Immature natural killer cell (primary cell): ENCODE measurements around the gene OS9. TPM values are rescaled to one million over a fixed set of nuclear protein-coding genes. Genes with fewer than 3 reads are reported as not detected.
A peak's percentile ranks its signal among the peaks of the same experiment; 100 is the strongest.

Source experiments
- DNase-seq, 3 donors: peaks; one replicate each; pipeline ENCODE4 v3.0.0; 2022; ENCODE audit warnings: mixed read lengths in 1 of 3
- H3K27ac Mint-ChIP-seq, 6 donors: one replicate each; pipeline ENCODE4 v1.8.0; 2020; ENCODE audit warnings: mixed read lengths in 6 of 6, mild to moderate bottlenecking in 5 of 6, inconsistent platforms in 4 of 6, moderate library complexity in 3 of 6
- H3K27me3 Mint-ChIP-seq, 3 donors: one replicate each; pipeline ENCODE4 v1.8.0; 2020 to 2021; ENCODE audit warnings: low read depth in 3 of 3, mild to moderate bottlenecking in 3 of 3, mixed read lengths in 3 of 3, moderate library complexity in 3 of 3, inconsistent platforms in 1 of 3
- H3K36me3 Mint-ChIP-seq, 3 donors: one replicate each; pipeline ENCODE4 v1.8.0; 2020; ENCODE audit warnings: mixed read lengths in 3 of 3, inconsistent platforms in 2 of 3, mild to moderate bottlenecking in 2 of 3
- H3K4me1 Mint-ChIP-seq, 2 donors: one replicate each; pipeline ENCODE4 v1.8.0; 2020; ENCODE audit warnings: inconsistent platforms in 2 of 2, mild to moderate bottlenecking in 2 of 2, mixed read lengths in 2 of 2, moderate library complexity in 1 of 2
- H3K4me3 Mint-ChIP-seq, 5 donors: one replicate each; pipeline ENCODE4 v1.8.0; 2020; ENCODE audit warnings: mild to moderate bottlenecking in 5 of 5, mixed read lengths in 5 of 5, inconsistent platforms in 3 of 5, moderate library complexity in 3 of 5
- H3K9me3 Mint-ChIP-seq, 6 donors: one replicate each; pipeline ENCODE4 v1.8.0; 2020; ENCODE audit warnings: mild to moderate bottlenecking in 6 of 6, mixed read lengths in 6 of 6, inconsistent platforms in 4 of 6, moderate library complexity in 3 of 6
- polyA plus RNA-seq, 3 donors: library from polyadenylated mRNA; unstranded; fragments of 300-500 nt; fragmentation: Illumina TruSeq; gene quantifications; one replicate each; pipeline ENCODE4 v1.2.3, GENCODE V29; 2021

Gene OS9
- polyA plus RNA-seq, 3 donors from 2014 or later, result 54.2 to 111 (median 59.5) TPM

DNA sequence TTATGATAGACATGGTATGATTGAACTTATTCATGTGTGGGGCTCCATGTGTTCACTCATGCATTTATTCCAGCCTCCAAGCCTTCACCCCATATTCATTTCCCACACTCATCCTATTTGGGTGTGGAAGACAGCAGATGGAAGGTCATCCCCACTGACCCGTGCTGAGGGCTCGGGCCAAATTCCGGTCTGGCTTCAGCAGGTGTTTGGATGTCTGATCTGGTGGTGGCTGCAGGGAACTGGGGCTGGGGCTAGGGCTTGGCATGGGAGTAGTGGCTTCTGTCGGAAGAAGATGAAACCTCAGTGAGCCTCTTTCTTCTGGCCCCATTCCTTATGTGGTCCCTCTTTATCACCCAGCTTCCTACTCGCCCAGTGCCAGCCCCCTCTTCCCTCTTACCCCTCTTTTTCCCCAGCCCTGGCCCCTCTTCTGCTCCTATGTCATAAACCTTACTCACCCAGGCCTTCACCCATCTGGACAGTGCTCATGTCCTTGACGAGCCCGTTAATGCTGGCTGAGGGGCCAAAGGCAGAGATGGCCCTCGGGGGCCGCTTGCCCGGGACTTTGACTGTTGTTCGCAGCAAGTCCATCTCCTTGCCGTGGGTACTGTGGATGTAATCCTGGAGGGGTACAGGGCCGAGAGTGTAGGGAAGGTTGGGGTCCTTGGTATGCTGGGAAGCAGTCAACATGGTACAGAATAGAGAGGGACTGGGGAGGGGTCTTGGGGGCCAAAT, 36.6 kb downstream of the OS9 start:
- Mint-ChIP-seq H3K27me3 (peaks cover 0 to 3% (median 0%) of the 10 kb centered on the region in 3 donors), H3K4me1 (peaks cover 6 to 10% of the 10 kb centered on the region in 2 donors), H3K27ac (peak overlapping the region in 1 of 6 donors; percentile 37), H3K4me3 (no peak overlapping the region), H3K36me3 (peaks cover 19 to 61% (median 32%) of the 10 kb centered on the region in 3 donors), H3K9me3 (no peaks in the 10 kb centered on the region)
- DNase-seq, result no peak

DNA sequence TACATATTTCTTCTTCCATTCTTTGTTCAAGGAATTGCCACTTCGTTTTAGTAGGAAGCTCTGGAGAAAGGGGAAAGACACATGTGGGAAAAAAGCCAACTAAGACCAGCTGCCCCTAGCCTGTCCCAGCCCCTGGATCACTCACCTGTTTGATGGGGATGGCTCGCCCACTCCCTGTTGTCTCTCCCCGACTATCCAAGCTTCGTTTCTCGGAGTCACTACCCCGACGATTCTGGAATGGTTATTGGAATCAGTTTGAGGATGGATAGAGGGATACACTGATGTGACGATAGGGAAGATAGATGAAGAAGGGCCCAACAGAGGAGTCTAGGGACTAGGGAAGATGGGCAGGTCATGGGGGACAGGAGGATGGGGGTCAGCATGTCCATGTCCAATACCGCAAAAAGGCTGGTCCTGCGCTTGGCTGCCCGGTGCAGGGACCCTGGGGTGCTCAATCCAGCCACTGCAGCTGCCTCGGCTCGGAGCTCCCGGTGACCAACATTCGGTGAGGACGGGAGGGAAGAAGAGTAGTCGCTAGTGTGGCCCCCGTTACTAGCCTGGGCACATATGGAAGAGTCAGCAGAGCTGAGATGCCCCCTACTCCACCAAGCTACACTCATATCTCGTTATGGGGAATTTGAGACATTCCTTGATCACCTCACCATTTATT, 37.6 kb downstream of the OS9 start:
- peak overlapping the region in 2 of 6 donors; percentile 2 to 42 for H3K27ac Mint-ChIP-seq
- H3K9me3 Mint-ChIP-seq, result no peaks in the 10 kb centered on the region
- peaks cover 0 to 2% (median 0%) of the 10 kb centered on the region in 3 donors for H3K27me3 Mint-ChIP-seq
- peaks cover 8 to 14% of the 10 kb centered on the region in 2 donors for H3K4me1 Mint-ChIP-seq
- H3K4me3 Mint-ChIP-seq, result no peak overlapping the region
- peaks cover 19 to 57% (median 32%) of the 10 kb centered on the region in 3 donors for H3K36me3 Mint-ChIP-seq
- DNase-seq, result no peak

DNA sequence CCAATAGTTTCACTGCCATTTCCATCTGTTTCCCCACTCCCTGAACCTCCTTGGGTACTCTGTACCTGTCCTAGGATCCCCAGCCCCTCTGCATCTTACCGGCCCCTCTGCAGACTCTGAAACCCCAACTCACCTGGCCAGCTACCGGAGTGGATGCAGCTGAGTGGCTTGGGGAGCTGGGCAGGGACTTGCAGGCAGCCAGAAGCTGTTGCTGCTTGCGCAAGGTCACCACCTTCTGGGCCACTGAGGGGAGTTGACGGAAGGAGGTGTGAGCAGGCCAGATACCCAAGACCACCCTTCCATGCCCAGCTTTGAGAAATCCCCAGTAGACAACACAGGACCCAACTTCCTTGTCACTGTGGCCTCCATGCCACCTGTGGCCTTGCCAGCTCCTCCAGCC, 38.3 kb downstream of the OS9 start:
- Mint-ChIP-seq H3K4me3 (no peak overlapping the region), H3K9me3 (no peaks in the 10 kb centered on the region), H3K36me3 (peaks cover 19 to 57% (median 32%) of the 10 kb centered on the region in 3 donors), H3K4me1 (peaks cover 12 to 18% of the 10 kb centered on the region in 2 donors), H3K27ac (peak overlapping the region in 4 of 6 donors; percentile 35 to 66 (median 40)), H3K27me3 (peaks cover 0 to 5% (median 0%) of the 10 kb centered on the region in 3 donors)
- DNase-seq, result no peak

DNA sequence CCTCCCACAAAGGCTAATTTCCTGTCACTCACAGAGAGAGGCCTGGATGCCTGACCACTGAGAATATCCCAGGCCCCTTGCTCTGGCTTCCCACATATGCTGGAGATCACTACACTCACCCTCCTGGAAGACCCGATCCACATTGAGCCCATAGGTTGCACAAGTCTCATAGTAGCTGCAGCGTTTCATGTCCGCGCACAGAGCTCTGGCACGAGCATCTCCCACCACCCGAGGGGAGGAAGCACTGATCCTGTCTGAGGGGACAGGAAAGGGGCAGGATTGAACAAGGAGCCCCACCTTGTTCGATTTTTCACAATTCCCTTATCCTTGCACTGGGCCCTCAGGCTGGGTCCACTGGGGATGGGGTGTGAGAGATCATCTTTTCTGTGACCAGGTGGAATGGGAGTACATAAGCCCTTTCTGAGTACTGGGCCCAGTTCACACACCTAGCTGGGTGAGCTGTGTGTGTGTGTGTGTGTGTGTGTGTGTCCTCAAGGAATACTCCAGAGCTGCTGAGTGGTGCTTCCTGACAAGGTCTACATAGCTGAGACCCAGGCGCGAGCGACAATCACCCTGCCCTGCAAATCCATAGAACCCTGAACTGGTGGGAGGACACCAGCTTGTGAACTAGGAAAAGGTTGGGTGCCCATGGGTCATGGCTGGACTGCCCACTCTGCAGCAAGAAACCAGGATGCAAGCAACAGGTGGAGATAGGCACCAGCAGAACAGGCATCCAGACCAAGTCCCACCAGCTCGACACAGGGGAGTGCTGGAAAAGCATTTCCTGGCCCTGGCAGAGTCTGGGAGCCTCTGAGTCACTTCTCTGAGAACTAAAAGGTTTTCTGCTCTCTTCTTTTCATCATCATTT, 39.0 kb downstream of the OS9 start:
- Mint-ChIP-seq H3K27ac (peak overlapping the region in 3 of 6 donors; percentile 17 to 64 (median 53)), H3K36me3 (peaks cover 15 to 54% (median 32%) of the 10 kb centered on the region in 3 donors), H3K27me3 (peaks cover 0 to 5% (median 0%) of the 10 kb centered on the region in 3 donors), H3K9me3 (no peaks in the 10 kb centered on the region), H3K4me3 (no peak overlapping the region), H3K4me1 (peaks cover 12 to 18% of the 10 kb centered on the region in 2 donors)
- DNase-seq, result no peak

DNA sequence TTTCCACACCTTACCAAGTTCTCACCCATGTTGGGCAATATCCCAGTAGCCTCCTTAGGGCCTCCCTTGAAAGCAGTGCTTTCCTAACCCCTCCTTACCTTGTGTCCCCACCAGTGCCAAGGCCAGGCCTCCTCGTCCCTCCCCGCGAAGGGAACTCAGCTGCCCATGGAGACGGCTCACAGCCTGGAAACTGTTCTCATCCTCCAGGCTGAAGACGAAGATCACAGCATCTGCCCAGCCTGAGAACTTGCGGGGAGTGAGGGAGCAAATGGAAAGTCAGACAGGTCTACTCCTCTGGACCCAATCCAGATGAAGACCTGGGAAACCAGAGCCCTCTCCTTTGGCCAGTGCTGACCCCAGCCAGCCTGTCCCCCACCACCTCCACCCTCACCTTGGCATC, 40.0 kb downstream of the OS9 start:
- peaks cover 10 to 47% (median 27%) of the 10 kb centered on the region in 3 donors for H3K36me3 Mint-ChIP-seq
- H3K27me3 Mint-ChIP-seq, result peaks cover 0 to 5% (median 0%) of the 10 kb centered on the region in 3 donors
- no peak overlapping the region for H3K27ac Mint-ChIP-seq
- no peaks in the 10 kb centered on the region for H3K9me3 Mint-ChIP-seq
- H3K4me3 Mint-ChIP-seq, result no peak overlapping the region
- H3K4me1 Mint-ChIP-seq, result peaks cover 13 to 19% of the 10 kb centered on the region in 2 donors
- no peak for DNase-seq

DNA sequence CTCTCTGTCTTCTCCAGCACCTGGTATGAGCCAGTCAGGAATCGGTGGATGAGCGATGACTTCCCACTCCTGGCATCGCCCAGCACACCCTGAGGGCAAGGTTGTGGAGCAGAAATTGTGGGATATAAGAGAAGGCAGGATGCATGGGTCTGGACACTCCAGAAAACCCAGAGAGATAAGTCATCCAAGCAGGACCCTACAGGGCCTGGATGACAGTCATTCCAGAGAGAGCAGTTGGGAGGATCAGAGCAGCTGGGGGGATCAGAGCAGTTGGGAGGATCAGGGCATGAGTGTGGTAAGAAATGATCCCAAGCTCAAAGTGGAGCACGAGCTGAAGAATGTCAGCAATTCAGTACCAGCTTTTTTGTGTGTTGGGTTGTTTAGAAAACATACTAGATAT, 40.7 kb downstream of the OS9 start:
- Mint-ChIP-seq H3K27ac (peak overlapping the region; percentile 13 to 78 (median 66)), H3K27me3 (peaks cover 0 to 5% (median 0%) of the 10 kb centered on the region in 3 donors), H3K9me3 (no peaks in the 10 kb centered on the region), H3K4me1 (peaks cover 19 to 26% of the 10 kb centered on the region in 2 donors), H3K4me3 (no peak overlapping the region), H3K36me3 (peaks cover 10 to 43% (median 29%) of the 10 kb centered on the region in 3 donors)
- DNase-seq, result no peak

DNA sequence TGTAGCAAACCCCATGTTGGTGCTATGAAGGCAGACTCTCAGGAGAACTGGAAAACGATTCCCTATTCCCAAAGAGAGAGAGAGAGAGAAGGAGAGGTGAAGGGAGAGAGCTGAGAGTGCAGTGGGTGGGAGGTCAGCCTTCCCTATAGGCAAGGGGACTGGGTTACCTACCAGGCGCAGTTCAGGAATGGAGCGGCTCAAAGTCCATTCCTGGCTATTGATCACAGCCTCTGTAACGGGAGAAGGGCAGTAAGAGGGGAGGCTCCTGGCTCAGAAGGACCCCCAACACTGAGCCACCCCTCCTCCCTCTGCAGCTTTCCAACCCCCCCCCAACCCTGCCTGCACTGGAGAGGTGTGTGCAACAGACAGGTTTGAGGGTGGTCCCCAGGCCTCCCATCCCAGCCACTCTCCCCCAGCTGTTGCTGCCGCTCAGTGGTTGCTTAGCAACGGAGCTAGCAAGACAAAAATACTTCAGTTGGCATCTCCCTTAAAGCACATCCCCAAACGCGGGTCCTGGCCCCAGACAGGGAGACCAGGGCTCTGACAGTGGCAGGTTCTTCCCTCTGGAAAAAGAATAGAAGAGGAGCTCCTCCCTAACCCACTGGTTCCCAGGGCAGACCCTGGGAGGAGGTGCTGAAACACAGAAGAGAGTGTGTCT, 41.4 kb downstream of the OS9 start:
- H3K9me3 Mint-ChIP-seq, result no peaks in the 10 kb centered on the region
- H3K4me3 Mint-ChIP-seq, result no peak overlapping the region
- H3K27ac Mint-ChIP-seq, result peak overlapping the region in 4 of 6 donors; percentile 66 to 78 (median 71)
- peaks cover 0 to 5% (median 0%) of the 10 kb centered on the region in 3 donors for H3K27me3 Mint-ChIP-seq
- peaks cover 24 to 31% of the 10 kb centered on the region in 2 donors for H3K4me1 Mint-ChIP-seq
- peaks cover 10 to 37% (median 22%) of the 10 kb centered on the region in 3 donors for H3K36me3 Mint-ChIP-seq
- DNase-seq, result no peak

DNA sequence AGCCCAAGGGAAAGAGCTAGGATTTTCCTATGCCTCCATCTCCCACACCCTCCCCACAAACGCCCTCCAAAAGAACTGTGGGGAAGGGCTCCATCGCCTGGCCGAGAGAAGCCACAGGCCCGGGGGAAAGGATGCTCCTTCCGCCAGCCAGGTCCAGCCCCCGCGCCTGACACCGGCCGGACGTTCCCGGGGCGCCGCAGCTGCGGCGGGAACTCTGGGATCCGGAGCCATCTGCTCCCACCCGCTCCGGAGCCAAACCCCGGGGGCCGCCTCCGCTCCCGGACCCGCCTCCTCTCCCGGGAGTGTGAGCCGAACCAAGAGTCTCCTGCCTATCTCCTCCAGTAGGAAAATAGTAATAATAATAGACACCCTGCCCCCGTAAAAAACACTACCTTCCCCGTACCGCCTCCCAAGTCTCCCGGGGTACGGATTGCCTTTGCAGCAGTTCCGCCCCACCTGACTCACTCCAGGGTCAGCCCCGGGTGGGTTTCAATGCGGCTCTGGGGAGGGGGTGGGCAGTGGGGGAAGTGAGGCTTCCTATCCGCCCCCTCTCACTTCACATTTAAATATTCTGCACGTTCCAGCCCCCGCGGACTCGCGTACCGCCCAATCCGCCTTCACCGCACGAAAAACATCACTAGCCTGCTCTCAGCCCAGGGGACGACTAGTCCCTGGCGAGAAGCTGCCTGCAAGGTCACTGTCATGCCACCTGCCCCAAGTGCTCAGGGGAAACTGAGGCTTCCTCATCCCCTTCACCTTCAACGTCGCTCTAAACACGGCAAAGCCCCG, 42.2 kb downstream of the OS9 start:
- Mint-ChIP-seq H3K9me3 (no peaks in the 10 kb centered on the region), H3K4me3 (no peak overlapping the region), H3K27ac (peak overlapping the region in 5 of 6 donors; percentile 10 to 79 (median 56)), H3K27me3 (peaks cover 6 to 10% (median 7%) of the 10 kb centered on the region in 3 donors), H3K36me3 (peaks cover 8 to 31% (median 20%) of the 10 kb centered on the region in 3 donors), H3K4me1 (peaks cover 31 to 39% of the 10 kb centered on the region in 2 donors)
- DNase-seq, result no peak

DNA sequence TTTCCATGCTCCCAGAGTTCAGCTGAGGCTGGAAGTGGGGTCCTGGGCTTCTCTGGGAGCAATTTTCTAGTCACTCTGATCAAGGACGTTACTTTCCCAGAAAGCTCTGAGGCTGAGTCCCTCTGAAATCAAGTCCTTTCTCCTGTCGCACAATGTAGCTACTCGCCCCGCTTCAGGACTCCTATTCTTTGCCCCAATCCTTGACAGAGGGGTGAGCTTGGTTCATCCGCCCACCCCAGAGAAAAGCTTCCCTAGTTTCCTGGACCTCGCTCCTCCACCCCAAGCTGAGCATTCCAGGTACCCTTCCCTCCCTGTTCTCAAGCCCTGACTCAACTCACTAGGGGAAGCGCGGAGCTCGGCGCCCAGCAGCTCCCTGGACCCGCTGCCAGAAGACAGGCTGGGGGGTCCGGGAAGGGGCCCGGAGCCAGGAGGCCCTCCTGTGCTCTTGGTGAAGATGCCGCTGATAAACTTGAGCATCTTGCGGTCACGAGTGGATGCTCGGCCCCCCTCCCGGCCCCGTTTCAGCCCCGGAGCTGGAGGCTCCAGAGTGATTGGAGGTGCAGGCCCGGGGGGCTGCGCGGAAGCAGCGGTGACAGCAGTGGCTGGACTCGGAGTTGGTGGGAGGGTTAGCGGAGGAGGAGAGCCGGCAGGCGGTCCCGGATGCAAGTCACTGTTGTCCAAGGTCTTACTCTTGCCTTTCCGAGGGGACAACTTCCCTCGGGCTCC, 43.0 kb downstream of the OS9 start:
- Mint-ChIP-seq H3K4me1 (peaks cover 38 to 47% of the 10 kb centered on the region in 2 donors), H3K27me3 (peaks cover 10 to 12% (median 11%) of the 10 kb centered on the region in 3 donors), H3K4me3 (no peak overlapping the region), H3K9me3 (no peaks in the 10 kb centered on the region), H3K36me3 (peaks cover 4 to 23% (median 15%) of the 10 kb centered on the region in 3 donors), H3K27ac (peak overlapping the region in 3 of 6 donors; percentile 10 to 64 (median 56))
- DNase-seq, result no peak

DNA sequence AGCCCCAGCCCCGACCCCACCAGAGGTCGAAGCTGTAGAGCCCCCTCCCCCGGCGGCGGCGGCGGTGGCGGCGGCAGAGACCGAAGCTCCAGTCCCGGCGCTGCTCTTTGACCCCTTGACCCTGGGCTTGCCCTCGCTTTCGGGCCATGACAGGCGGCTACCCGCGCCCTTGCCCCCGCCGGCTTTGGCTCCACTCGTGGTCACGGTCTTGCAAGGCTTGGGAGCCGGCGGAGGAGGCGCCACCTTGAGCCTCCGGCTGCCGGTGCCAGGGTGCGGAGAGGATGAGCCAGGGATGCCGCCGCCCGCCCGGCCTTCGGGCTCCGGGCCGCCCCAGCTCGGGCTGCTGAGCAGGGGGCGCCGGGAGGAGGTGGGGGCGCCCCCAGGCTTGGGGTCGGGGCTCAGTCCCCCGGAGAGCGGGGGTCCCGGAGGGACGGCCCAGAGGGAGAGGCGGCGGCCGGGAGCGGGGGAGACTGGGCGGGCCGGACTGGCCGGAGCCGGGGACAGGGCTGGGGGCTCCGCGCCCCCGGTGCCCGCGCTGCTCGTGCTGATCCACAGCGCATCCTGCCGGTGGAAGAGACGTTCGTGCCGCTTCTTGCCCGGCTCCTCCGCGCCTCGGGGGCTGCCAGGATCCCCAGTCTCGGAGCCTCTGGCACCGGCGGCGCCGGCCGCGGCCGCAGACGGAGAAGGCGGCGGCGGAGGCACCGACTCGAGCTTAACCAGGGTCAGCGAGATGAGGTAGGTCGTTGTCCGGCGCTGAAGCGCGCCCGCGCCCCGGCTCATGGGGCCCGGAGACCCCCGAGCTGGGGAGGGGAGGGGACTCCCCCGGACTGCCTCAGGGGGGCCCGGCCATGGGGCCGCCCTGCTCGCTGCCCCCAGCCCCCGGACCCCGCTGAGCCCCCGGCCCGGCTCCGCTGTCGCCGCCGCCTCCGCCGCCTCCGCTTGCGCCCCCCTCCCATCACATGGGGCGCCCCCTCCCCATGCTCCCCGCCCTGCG, 43.8 kb downstream of the OS9 start:
- Mint-ChIP-seq H3K4me3 (no peak overlapping the region), H3K9me3 (no peaks in the 10 kb centered on the region), H3K4me1 (peaks cover 47 to 55% of the 10 kb centered on the region in 2 donors), H3K36me3 (peaks cover 4 to 14% (median 12%) of the 10 kb centered on the region in 3 donors), H3K27ac (no peak overlapping the region), H3K27me3 (peaks cover 11 to 16% (median 14%) of the 10 kb centered on the region in 3 donors)
- no peak for DNase-seq

DNA sequence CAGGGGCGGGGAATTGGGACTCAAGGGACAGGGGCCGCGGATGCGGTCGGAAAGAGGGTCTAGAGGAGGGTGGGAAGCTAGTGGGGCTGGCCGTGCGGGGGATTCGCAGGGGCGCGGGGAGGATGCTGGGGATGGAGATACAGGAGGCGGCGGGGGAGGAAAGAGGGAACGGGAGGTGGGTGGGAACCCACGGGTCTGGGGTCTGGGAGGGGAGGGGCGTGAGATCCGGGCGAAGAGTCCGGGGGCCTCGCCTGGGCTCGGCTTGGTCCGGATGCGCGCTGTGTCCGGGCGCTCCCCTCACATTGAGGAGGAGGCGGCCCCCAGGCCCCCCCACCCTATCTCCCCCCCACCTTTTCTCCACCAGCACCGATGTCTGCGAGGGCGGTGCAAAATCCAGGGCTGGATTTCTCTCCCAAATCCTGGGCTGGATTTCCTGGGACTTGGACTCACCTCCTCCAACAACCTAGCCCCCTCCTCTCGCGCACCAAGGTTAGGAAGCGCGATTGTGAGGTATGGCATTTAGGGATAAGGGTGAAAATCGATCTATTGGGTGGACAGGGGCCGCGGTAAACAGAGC, 44.8 kb downstream of the OS9 start, which contains the start of gene AGAP2:
AGAP2 (minus strand) TSS at position 82 of the 577 bp plus-strand sequence. CDS start 496 bp downstream, outside the sequence.
- Mint-ChIP-seq H3K4me3 (peak within 1 kb of the TSS; percentile 30 to 74 (median 68)), H3K36me3 (peaks cover 4 to 12% (median 7%) of the 10 kb centered on the region in 3 donors), H3K27ac (peak within 1 kb of the TSS; percentile 76 to 96 (median 85)), H3K27me3 (peaks cover 11 to 16% (median 14%) of the 10 kb centered on the region in 3 donors), H3K4me1 (peaks cover 49 to 58% of the 10 kb centered on the region in 2 donors), H3K9me3 (no peaks in the 10 kb centered on the region)
- DNase-seq, result no peak
